K562 (cell line): ENCODE measurements around the gene ERCC4. TPM values are rescaled to one million over a fixed set of nuclear protein-coding genes. Genes with fewer than 3 reads are reported as not detected.

ENCODE experiments used
- ATAC-seq: fragments of 200-7000 bp; cut with Tn5 transposase; 3 replicates; pipeline ENCODE4 v1.9.1; 2020; ENCODE audit warnings: moderate library complexity
- BruUV-seq: library from RNA; stranded (reverse); fragments of 400-500 nt; replicated peaks from 2 replicates; lab custom pipeline; 2021; lab: Mats Ljungman, UMichigan
- CTCF ChIA-PET: fragments of 300-600 bp; formaldehyde crosslinking; extraction: SDS; loops from one replicate; lab custom pipeline; 2021; ENCODE audit warnings: low intra/inter-chr PET ratio; lab: Yijun Ruan, JAX
- POLR2A ChIA-PET: fragments of 300-600, 350-650 bp; sonication (Branson Sonifier 250); formaldehyde crosslinking; extraction: SDS; loops from one replicate; lab custom pipeline; 2021; ENCODE audit warnings: antibody characterized with exemption, inconsistent platforms; lab: Yijun Ruan, JAX
- DNase-seq, 4 experiments: peaks; one replicate each; pipeline versions ENCODE4 v3.0.0 to v3.0.0-alpha.2; 2011 to 2018; ENCODE audit warnings: low spot score in 3 of 4, mixed read lengths in 3 of 4; ENCODE audit errors: extremely low read depth in 1 of 4
- FAIRE-seq: peaks from 2 replicates; lab custom pipeline; 2011; peaks lifted over from hg19 to GRCh38; lab: Jason Lieb, UNC
- H2AFZ ChIP-seq: 2 replicates; pipeline ENCODE4 v1.6.0; 2011; ENCODE audit warnings: low read depth, low read length, control low read depth, inconsistent platforms
- H3K27ac ChIP-seq: fragments of 200-600 bp; 3 replicates; pipeline ENCODE4 v1.8.0; 2011; ENCODE audit warnings: low read depth, mild to moderate bottlenecking, control low read depth, inconsistent platforms, low read length, moderate library complexity, mixed read lengths; ENCODE audit errors: extremely low read depth
- H3K27me3 ChIP-seq, 2 experiments: fragments of 300-600 bp in 1 of 2; 2 replicates in 1 of 2; 3 replicates in 1 of 2; pipeline versions ENCODE4 v1.6.0 to v1.8.0; 2011; ENCODE audit warnings: inconsistent platforms in 2 of 2, low read length in 2 of 2, mild to moderate bottlenecking in 1 of 2, mixed read lengths in 1 of 2, moderate library complexity in 1 of 2; ENCODE audit not compliant: control insufficient read depth in 2 of 2, insufficient read depth in 2 of 2
- H3K36me3 ChIP-seq: fragments of 300-600 bp; 3 replicates; pipeline ENCODE4 v1.8.0; 2011; ENCODE audit warnings: mild to moderate bottlenecking, low read length, inconsistent platforms; ENCODE audit not compliant: control insufficient read depth, insufficient read depth
- H3K4me1 ChIP-seq, 2 experiments: fragments of 200-600 bp in 1 of 2; replicated peaks in 1 of 2; 2 replicates in 1 of 2; 3 replicates in 1 of 2; pipeline versions ENCODE4 v1.5.1 to v1.8.0; 2011; ENCODE audit warnings: inconsistent platforms in 2 of 2, low read length in 2 of 2, mild to moderate bottlenecking in 1 of 2, mixed read lengths in 1 of 2, moderate library complexity in 1 of 2; ENCODE audit not compliant: control insufficient read depth in 2 of 2, insufficient read depth in 2 of 2
- H3K4me2 ChIP-seq: 2 replicates; pipeline ENCODE4 v1.6.1; 2011; ENCODE audit warnings: low read length, control low read depth, inconsistent platforms, mixed read lengths; ENCODE audit not compliant: insufficient read depth
- H3K4me3 ChIP-seq: fragments of 200-600 bp; sonication (generic), shearing (Covaris generic); 2 replicates; pipeline ENCODE4 v1.5.1; 2016; ENCODE audit warnings: control low read depth, inconsistent platforms
- H3K79me2 ChIP-seq: fragments of 200-600 bp; 3 replicates; pipeline ENCODE4 v1.8.0; 2011; ENCODE audit warnings: low read length, inconsistent platforms; ENCODE audit not compliant: control insufficient read depth, insufficient read depth
- H3K9ac ChIP-seq, 2 experiments: 2 replicates each; pipeline versions ENCODE4 v1.6.0 to v1.6.1; 2011; ENCODE audit warnings: low read depth in 2 of 2, low read length in 2 of 2, control low read depth in 1 of 2, inconsistent platforms in 1 of 2, mild to moderate bottlenecking in 1 of 2, mixed read lengths in 1 of 2; ENCODE audit not compliant: insufficient read depth in 1 of 2
- H3K9me1 ChIP-seq: one replicate; pipeline ENCODE4 v1.6.0; 2011; ENCODE audit warnings: inconsistent platforms, mild to moderate bottlenecking, low read length, moderate library complexity; ENCODE audit not compliant: control insufficient read depth, insufficient read depth
- H3K9me3 ChIP-seq: replicated peaks from 2 replicates; pipeline ENCODE4 v1.5.1; 2011; ENCODE audit warnings: low read depth, low read length, inconsistent platforms; ENCODE audit not compliant: control insufficient read depth, insufficient read depth
- H4K20me1 ChIP-seq: replicated peaks from 2 replicates; pipeline ENCODE4 v1.6.1; 2011; ENCODE audit warnings: low read length, inconsistent platforms, mixed read lengths; ENCODE audit not compliant: control insufficient read depth, insufficient read depth
- DEAF1 ChIP-seq: fragments of 450-650 bp; formaldehyde crosslinking; IDR thresholded peaks from 2 replicates; pipeline ENCODE4 v1.4.0; 2020; ENCODE audit warnings: mild to moderate bottlenecking, moderate library complexity
- RAD21 ChIP-seq, 2 experiments: fragments of 250-450 bp in 1 of 2; fragments of 450-650 bp in 1 of 2; sonication (Bioruptor Pico) in 1 of 2; formaldehyde crosslinking in 1 of 2; IDR thresholded peaks in 1 of 2; conservative IDR thresholded peaks in 1 of 2; 2 replicates each; pipeline versions ENCODE4 v1.4.0 to v1.8.0; 2020 to 2022; ENCODE audit warnings: mild to moderate bottlenecking in 2 of 2, moderate library complexity in 1 of 2
- REST ChIP-seq, 2 experiments: fragments of 450-650 bp; formaldehyde crosslinking in 1 of 2; IDR thresholded peaks; 2 replicates each; pipeline versions ENCODE4 v1.4.0 to v1.6.1; 2014 to 2020; ENCODE audit warnings: mild to moderate bottlenecking in 2 of 2, borderline replicate concordance in 1 of 2, low read depth in 1 of 2
- SIX5 ChIP-seq, 2 experiments: IDR thresholded peaks; 2 replicates each; pipeline ENCODE4 v1.6.1; 2011; ENCODE audit warnings: low read length in 2 of 2, borderline replicate concordance in 1 of 2, low read depth in 1 of 2, mild to moderate bottlenecking in 1 of 2, moderate library complexity in 1 of 2; ENCODE audit not compliant: insufficient read depth in 1 of 2
- SMC3 ChIP-seq: conservative IDR thresholded peaks from 2 replicates; pipeline ENCODE4 v1.6.1; 2011; ENCODE audit warnings: low read depth, low read length, improper control_type of control experiment; ENCODE audit not compliant: insufficient read depth
- ZNF511 ChIP-seq: sonication (generic); formaldehyde crosslinking; IDR thresholded peaks from 2 replicates; pipeline ENCODE4 v1.8.0; 2022; ENCODE audit warnings: mild to moderate bottlenecking, missing genetic modification reagents
- WGBS: fragments of 100-300 bp; shearing (Covaris generic); methylation state at CpG from one replicate; pipeline ENCODE4 v1.1.6; 2016; ENCODE audit warnings: low coverage, mixed read lengths; ENCODE audit not compliant: insufficient coverage; ENCODE audit errors: missing lambda C conversion rate; 5-methylcytosine and 5-hydroxymethylcytosine counted together
- in situ Hi-C: fragments of 300-500 bp; cut with MboI; formaldehyde crosslinking; loops from 4 replicates; pipeline ENCODE4 v1.15.0; 2018; ENCODE audit warnings: inconsistent platforms, mixed read lengths
- intact Hi-C: fragments of 100-400 bp; cut with micrococcal nuclease; formaldehyde crosslinking; loops from 2 replicates; pipeline ENCODE4 v1.14.2; 2022
- polyA plus RNA-seq, 8 experiments: library from polyadenylated mRNA; depleted of rRNA in 4 of 8; stranded (reverse) in 5 of 8; unstranded in 3 of 8; fragments of >200 nt; fragmentation: Nextera tagmentation in 2 of 8; fragmentation: Illumina TruSeq in 1 of 8; extraction: Ambion mirVana in 2 of 8; extraction: Trizol in 1 of 8; gene quantifications; 2 replicates each; pipeline versions ENCODE4 v1.2.1 to v1.2.3, GENCODE V29; 2011 to 2014; ENCODE audit warnings: inconsistent platforms in 1 of 8, missing spikeins in 1 of 8
- total RNA-seq, 7 experiments: library from RNA; depleted of rRNA in 6 of 7; stranded (reverse); fragments of >200 nt in 6 of 7; fragmentation: Illumina TruSeq in 2 of 7; extraction: Trizol in 2 of 7; gene quantifications; 2 replicates each; pipeline versions ENCODE4 v1.2.1 to v1.2.3, GENCODE V29; 2011 to 2021; ENCODE audit warnings: low replicate concordance in 1 of 7

Gene ERCC4
- total and polyA plus RNA-seq, 9 of the 15 experiments (the other 6 are each of a cell fraction or from before 2014, with no cell fraction given) = 3.7 to 10.5 (median 6.0) TPM

- Histone ChIP-seq H3K4me3 (no peak overlapping the region), H3K9me3 (no peaks in the 10 kb centered on the region), H2AFZ (no peak overlapping the region), H3K4me1 (peaks cover 0 to 8% of the 10 kb centered on the region in 2 experiments; a peak in 3 of 5 replicates), H3K79me2 (peaks cover 8% of the 10 kb centered on the region; the same call in 2 of the 3 replicates), H3K27ac (no peak overlapping the region), H3K4me2 (no peak overlapping the region), H4K20me1 (no peaks in the 10 kb centered on the region), H3K27me3 (no peaks in the 10 kb centered on the region), H3K9ac (no peak overlapping the region), H3K9me1 (no peaks in the 10 kb centered on the region), H3K36me3 (peaks cover 32% of the 10 kb centered on the region; the same call in 2 of the 3 replicates)
- intact Hi-C loops = loop anchor here (2.0 to 10.0 kb wide), 4 partner anchors 141 to 604 kb away; no protein-coding TSS in a partner anchor
- WGBS = 51% methylated on average over 4 of the region's 4 CpGs
- ChIA-PET POLR2A (interaction anchor here (0.6 to 1.0 kb wide), 3 partner anchors 11 to 362 kb away, joined by 3 to 9 read pairs (median 7); no protein-coding TSS in a partner anchor), CTCF (interaction anchor here (0.6 to 1.7 kb wide), 6 partner anchors 268 to 605 kb away, joined by 3 to 7 read pairs (median 4); no protein-coding TSS in a partner anchor)
- in situ Hi-C loops = loop anchor here (5.0 to 10.0 kb wide), 2 partner anchors 364 to 601 kb away; no protein-coding TSS in a partner anchor
- peak; percentile 35 to 46 (median 39) for DNase-seq
- BruUV-seq = no TSS peak
- ATAC-seq = no peak
- FAIRE-seq = peak; percentile 46
- TF ChIP-seq ZNF511 (CRISPR knock-in tag) = no peak
- no peak for TF ChIP-seq SIX5 (IDR thresholded peaks at IDR 0.05; ENCODE audit: borderline replicate concordance in 1 of 2, insufficient read depth in 1 of 2, low read depth in 1 of 2, low read length in 2 of 2)
- TF ChIP-seq REST (IDR thresholded peaks at IDR 0.05; ENCODE audit: borderline replicate concordance) = peak; percentile 76; the same call in 1 of the 2 replicates
- TF ChIP-seq REST (CRISPR knock-in tag; IDR thresholded peaks at IDR 0.05; ENCODE audit: low read depth) = no peak
- TF ChIP-seq DEAF1 (CRISPR knock-in tag) = peak; percentile 80
- TF ChIP-seq SMC3 = peak; percentile 51; the same call in 1 of the 2 replicates
- TF ChIP-seq RAD21 (CRISPR knock-in tag; conservative IDR thresholded peaks at IDR 0.05 in 1 of 2, IDR thresholded peaks at IDR 0.05 in 1 of 2) = peak; percentile 86
These were observed 3.8 kb downstream of the ERCC4 start for GRCh38 chr16:13923703-13924298.
